ENCODE data around the gene FGD4.

FGD4 gene

GRCh38 chr12:32398181-32398580, 1.2 kb upstream of the FGD4 start:
- Histone ChIP-seq H3K4me3 (replicated peaks; ENCODE audit: low read depth, low read length) (no peak overlapping the region), H3K27me3 (replicated peaks; ENCODE audit: control insufficient read depth, insufficient read depth, low read length) (no peaks in the 10 kb centered on the region), H3K36me3 (ENCODE audit: control insufficient read depth, insufficient read depth, low read length) (no peaks in the 10 kb centered on the region)
- DNase-seq (ENCODE audit: extremely low read depth, insufficient read length): no peak
- no peak for TF ChIP-seq CTCF (IDR thresholded peaks at IDR 0.05; ENCODE audit: insufficient read depth, low read length, poor library complexity, severe bottlenecking)

- no peak for TF ChIP-seq CTCF (IDR thresholded peaks at IDR 0.05; ENCODE audit: insufficient read depth, low read length, poor library complexity, severe bottlenecking)
- no peak for DNase-seq (ENCODE audit: extremely low read depth, insufficient read length)
- H3K27me3 ChIP-seq (replicated peaks; ENCODE audit: control insufficient read depth, insufficient read depth, low read length): no peaks in the 10 kb centered on the region
- H3K36me3 ChIP-seq (ENCODE audit: control insufficient read depth, insufficient read depth, low read length): no peaks in the 10 kb centered on the region
- H3K4me3 ChIP-seq (replicated peaks; ENCODE audit: low read depth, low read length): no peak overlapping the region; the same call in 1 of the 2 replicates
Measured at GRCh38 chr12:32398816-32399369, 465 bp upstream of the FGD4 start.

GRCh38 chr12:32400114-32400672, 835 bp downstream of the FGD4 start:
- H3K27me3 ChIP-seq (replicated peaks; ENCODE audit: control insufficient read depth, insufficient read depth, low read length): no peaks in the 10 kb centered on the region
- peak overlapping the region; percentile 62 for H3K4me3 ChIP-seq (replicated peaks; ENCODE audit: low read depth, low read length)
- DNase-seq (ENCODE audit: extremely low read depth, insufficient read length): no peak
- H3K36me3 ChIP-seq (ENCODE audit: control insufficient read depth, insufficient read depth, low read length): no peaks in the 10 kb centered on the region
- no peak for TF ChIP-seq CTCF (IDR thresholded peaks at IDR 0.05; ENCODE audit: insufficient read depth, low read length, poor library complexity, severe bottlenecking)

DNA sequence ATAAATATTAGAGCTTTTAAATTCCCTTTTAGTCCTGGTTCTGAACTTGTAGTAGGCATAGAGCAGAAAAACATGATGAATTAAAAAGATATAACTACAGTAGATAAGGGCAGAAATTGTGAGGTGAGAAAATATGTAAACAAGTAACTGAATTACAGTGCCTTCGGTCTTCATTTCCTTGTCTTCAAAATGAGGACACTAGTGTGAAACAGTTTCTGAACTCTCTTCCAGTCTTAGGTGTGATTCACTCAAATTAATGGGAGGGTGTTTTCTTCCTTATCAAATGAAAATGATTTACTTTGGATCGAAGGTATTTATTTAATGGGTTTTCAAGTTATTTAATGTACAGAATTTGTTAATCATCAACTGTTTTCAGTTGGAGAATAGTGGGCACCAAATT, 1.5 kb downstream of the FGD4 start:
- no peak for TF ChIP-seq CTCF (IDR thresholded peaks at IDR 0.05; ENCODE audit: insufficient read depth, low read length, poor library complexity, severe bottlenecking)
- Histone ChIP-seq H3K27me3 (replicated peaks; ENCODE audit: control insufficient read depth, insufficient read depth, low read length) (no peaks in the 10 kb centered on the region), H3K4me3 (replicated peaks; ENCODE audit: low read depth, low read length) (no peak overlapping the region), H3K36me3 (ENCODE audit: control insufficient read depth, insufficient read depth, low read length) (no peaks in the 10 kb centered on the region)
- DNase-seq (ENCODE audit: extremely low read depth, insufficient read length): no peak

DNA sequence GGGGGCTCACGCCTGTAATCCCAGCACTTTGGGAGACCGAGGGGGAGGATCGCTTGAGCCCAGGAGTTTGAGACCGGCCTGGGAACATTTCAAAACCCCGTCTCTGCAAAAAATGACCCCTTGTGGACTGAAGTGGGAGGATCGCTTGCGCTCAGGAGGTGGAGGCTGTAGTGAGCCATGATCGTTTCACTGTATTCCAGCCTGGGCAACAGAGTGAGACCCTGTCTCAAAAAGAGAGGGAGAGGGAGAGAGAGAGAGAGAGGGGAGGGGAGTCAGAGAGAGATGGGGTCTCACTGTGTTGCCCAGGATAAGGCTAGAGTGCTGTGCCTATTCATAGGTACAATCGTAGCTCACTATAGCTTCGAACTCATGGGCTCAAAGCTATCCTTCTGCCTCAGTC, 2.8 kb downstream of the FGD4 start:
- no peak overlapping the region for H3K4me3 ChIP-seq (replicated peaks; ENCODE audit: low read depth, low read length)
- TF ChIP-seq CTCF (IDR thresholded peaks at IDR 0.05; ENCODE audit: insufficient read depth, low read length, poor library complexity, severe bottlenecking): no peak
- no peaks in the 10 kb centered on the region for H3K36me3 ChIP-seq (ENCODE audit: control insufficient read depth, insufficient read depth, low read length)
- H3K27me3 ChIP-seq (replicated peaks; ENCODE audit: control insufficient read depth, insufficient read depth, low read length): no peaks in the 10 kb centered on the region
- DNase-seq (ENCODE audit: extremely low read depth, insufficient read length): no peak

DNA sequence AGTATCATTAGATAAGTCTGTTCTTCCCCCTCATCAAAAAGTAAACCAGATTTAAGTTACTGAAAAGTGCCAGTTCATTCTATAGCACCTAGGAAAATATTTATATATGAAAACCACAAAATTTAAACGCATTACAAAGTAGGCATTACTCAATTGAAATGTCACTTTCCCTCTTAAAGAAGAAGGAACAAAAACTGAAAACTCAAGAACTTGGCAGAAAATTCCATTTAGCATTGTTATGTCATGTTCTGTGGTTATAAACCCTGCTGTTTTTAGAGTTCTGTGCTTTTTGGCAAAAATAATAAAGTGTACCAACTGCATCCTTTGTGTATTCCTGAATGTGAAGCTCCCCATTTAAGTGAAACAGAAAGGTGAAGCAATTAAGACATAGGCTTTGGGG, 3.6 kb downstream of the FGD4 start:
- H3K4me3 ChIP-seq (replicated peaks; ENCODE audit: low read depth, low read length): no peak overlapping the region
- DNase-seq (ENCODE audit: extremely low read depth, insufficient read length): no peak
- no peak for TF ChIP-seq CTCF (IDR thresholded peaks at IDR 0.05; ENCODE audit: insufficient read depth, low read length, poor library complexity, severe bottlenecking)

More for the DNA sequence above, 3.6 kb downstream of the FGD4 start:
- no peaks in the 10 kb centered on the region for H3K36me3 ChIP-seq (ENCODE audit: control insufficient read depth, insufficient read depth, low read length)
- H3K27me3 ChIP-seq (replicated peaks; ENCODE audit: control insufficient read depth, insufficient read depth, low read length): no peaks in the 10 kb centered on the region
